ENCODE data around the gene ASB4.

DNA sequence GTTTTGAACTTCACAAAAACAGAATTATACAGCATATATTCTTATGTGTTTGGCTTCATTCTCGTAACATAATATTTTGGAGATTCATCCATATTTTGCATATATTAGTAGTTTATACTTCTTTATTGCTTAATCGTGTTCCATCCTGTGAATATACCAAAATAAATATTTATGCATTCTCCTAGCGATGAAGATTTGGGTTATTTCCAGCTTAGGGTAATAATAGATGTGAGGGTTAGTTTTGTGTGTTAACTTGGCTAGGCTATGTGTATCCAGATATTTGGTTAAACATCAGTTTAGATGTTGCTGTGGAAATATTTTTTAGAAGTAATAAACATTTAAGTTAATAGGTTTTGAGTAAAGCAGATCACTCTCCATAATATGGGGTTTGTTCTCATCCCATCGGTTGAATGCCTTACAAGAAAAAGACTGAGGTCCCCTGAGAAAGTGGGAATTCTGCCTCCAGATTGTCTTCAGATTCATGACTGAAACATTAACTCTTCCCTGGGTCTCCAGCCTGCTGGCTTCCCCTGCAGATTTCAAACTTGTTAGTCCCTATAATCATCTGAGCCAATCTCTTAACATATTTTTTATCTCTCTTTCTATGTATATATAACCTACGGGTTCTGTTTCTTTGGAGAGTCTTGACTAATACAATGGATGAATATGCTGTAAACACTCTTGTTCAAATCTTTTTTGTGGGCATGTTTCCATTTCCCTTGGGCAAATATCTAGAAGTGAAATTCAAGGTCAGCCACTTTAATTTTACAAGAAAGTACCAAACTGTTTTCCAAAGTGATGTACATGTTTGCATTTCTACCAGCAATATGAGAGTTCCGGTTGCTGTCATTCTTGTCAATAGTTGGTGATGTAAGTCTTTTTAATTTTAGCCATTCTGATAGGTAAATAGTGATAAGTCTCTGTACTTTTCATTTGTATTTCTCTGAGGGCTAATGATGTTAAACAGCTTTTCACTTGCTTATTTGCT, 61.9 kb downstream of the ASB4 start:
- no peak for TF ChIP-seq POLR2A (IDR thresholded peaks at IDR 0.05)
- TF ChIP-seq, protein P1, sequence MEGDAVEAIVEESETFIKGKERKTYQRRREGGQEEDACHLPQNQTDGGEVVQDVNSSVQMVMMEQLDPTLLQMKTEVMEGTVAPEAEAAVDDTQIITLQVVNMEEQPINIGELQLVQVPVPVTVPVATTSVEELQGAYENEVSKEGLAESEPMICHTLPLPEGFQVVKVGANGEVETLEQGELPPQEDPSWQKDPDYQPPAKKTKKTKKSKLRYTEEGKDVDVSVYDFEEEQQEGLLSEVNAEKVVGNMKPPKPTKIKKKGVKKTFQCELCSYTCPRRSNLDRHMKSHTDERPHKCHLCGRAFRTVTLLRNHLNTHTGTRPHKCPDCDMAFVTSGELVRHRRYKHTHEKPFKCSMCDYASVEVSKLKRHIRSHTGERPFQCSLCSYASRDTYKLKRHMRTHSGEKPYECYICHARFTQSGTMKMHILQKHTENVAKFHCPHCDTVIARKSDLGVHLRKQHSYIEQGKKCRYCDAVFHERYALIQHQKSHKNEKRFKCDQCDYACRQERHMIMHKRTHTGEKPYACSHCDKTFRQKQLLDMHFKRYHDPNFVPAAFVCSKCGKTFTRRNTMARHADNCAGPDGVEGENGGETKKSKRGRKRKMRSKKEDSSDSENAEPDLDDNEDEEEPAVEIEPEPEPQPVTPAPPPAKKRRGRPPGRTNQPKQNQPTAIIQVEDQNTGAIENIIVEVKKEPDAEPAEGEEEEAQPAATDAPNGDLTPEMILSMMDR (IDR thresholded peaks at IDR 0.05) = no peak
